Measurements from ENCODE around the gene APOC3.

Gene APOC3

GRCh38 chr11:116876656-116877055, 46.9 kb downstream of the APOC3 start:
- Histone ChIP-seq H3K9me3 (ENCODE audit: severe bottlenecking) (no peaks in the 10 kb centered on the region), H3K36me3 (peaks cover 30% of the 10 kb centered on the region), H3K4me3 (ENCODE audit: low read depth, low read length) (no peak overlapping the region), H3K27ac (no peak overlapping the region), H3K27me3 (ENCODE audit: insufficient read depth, low read depth, severe bottlenecking) (no peaks in the 10 kb centered on the region)
- no peak for TF ChIP-seq CTCF (IDR thresholded peaks at IDR 0.05; ENCODE audit: low read depth, low read length)
- DNase-seq, result no peak

- peaks cover 6% of the 10 kb centered on the region for H3K36me3 ChIP-seq
- TF ChIP-seq CTCF (IDR thresholded peaks at IDR 0.05; ENCODE audit: low read depth, low read length), result peak; percentile 76
- peak; percentile 20 for DNase-seq
- H3K9me3 ChIP-seq (ENCODE audit: severe bottlenecking), result no peaks in the 10 kb centered on the region
- no peaks in the 10 kb centered on the region for H3K27me3 ChIP-seq (ENCODE audit: insufficient read depth, low read depth, severe bottlenecking)
- no peak overlapping the region for H3K27ac ChIP-seq
- no peak overlapping the region for H3K4me3 ChIP-seq (ENCODE audit: low read depth, low read length)
These were observed 50.3 kb downstream of the APOC3 start for GRCh38 chr11:116879800-116880625.

GRCh38 chr11:116881143-116881542, 51.4 kb downstream of the APOC3 start:
- H3K4me3 ChIP-seq (ENCODE audit: low read depth, low read length), result no peak overlapping the region
- DNase-seq, result no peak
- H3K36me3 ChIP-seq, result no peaks in the 10 kb centered on the region; the same call in 1 of the 2 replicates
- TF ChIP-seq CTCF (IDR thresholded peaks at IDR 0.05; ENCODE audit: low read depth, low read length), result no peak
- no peak overlapping the region for H3K27ac ChIP-seq
- no peaks in the 10 kb centered on the region for H3K9me3 ChIP-seq (ENCODE audit: severe bottlenecking)
- H3K27me3 ChIP-seq (ENCODE audit: insufficient read depth, low read depth, severe bottlenecking), result no peaks in the 10 kb centered on the region

- Histone ChIP-seq H3K9me3 (ENCODE audit: severe bottlenecking) (no peaks in the 10 kb centered on the region), H3K36me3 (no peaks in the 10 kb centered on the region; the same call in 1 of the 2 replicates), H3K4me3 (ENCODE audit: low read depth, low read length) (no peak overlapping the region), H3K27ac (no peak overlapping the region), H3K27me3 (ENCODE audit: insufficient read depth, low read depth, severe bottlenecking) (no peaks in the 10 kb centered on the region)
- no peak for DNase-seq
- no peak for TF ChIP-seq CTCF (IDR thresholded peaks at IDR 0.05; ENCODE audit: low read depth, low read length)
These were observed 52.7 kb downstream of the APOC3 start for GRCh38 chr11:116882386-116882785.

All from WERI-Rb-1 (cell line).